ENCODE results near the gene ZC3H15.
A peak's percentile ranks its signal among the peaks of the same experiment; 100 is the strongest.
"Not testable (repeated sequence)": the region's sequence is repeated elsewhere in the genome, so short reads cannot be mapped to it uniquely, and the experiment has no call there.

The ZC3H15 gene

GRCh38 chr2:186485871-186486650, at the start of gene ZC3H15:
Gene ZC3H15, plus strand, starts transcription at chr2:186486260. Its CDS starts 123 bp downstream, at chr2:186486383.
- TF ChIP-seq CTCF (IDR thresholded peaks at IDR 0.05): no peak
- no peak for TF ChIP-seq ZFX (IDR thresholded peaks at IDR 0.05; ENCODE audit: borderline replicate concordance)
- peak within 1 kb of the TSS; percentile 86 for H3K27ac ChIP-seq

- no peak for TF ChIP-seq ZFX (IDR thresholded peaks at IDR 0.05; ENCODE audit: borderline replicate concordance)
- TF ChIP-seq CTCF (IDR thresholded peaks at IDR 0.05): no peak
- H3K27ac ChIP-seq: no peak overlapping the region
These were observed 48.3 kb upstream of the ZC3H15 start for GRCh38 chr2:186437719-186438118.

GRCh38 chr2:186439673-186440095, 46.4 kb upstream of the ZC3H15 start:
- not testable (repeated sequence) for H3K27ac ChIP-seq

- H3K27ac ChIP-seq: no peak overlapping the region
- TF ChIP-seq CTCF (IDR thresholded peaks at IDR 0.05): no peak
- no peak for TF ChIP-seq ZFX (IDR thresholded peaks at IDR 0.05; ENCODE audit: borderline replicate concordance)
These were observed 45.6 kb upstream of the ZC3H15 start for GRCh38 chr2:186440506-186440905.

GRCh38 chr2:186442885-186443284, 43.2 kb upstream of the ZC3H15 start:
- H3K27ac ChIP-seq: no peak overlapping the region
- TF ChIP-seq CTCF (IDR thresholded peaks at IDR 0.05) (no peak), ZFX (IDR thresholded peaks at IDR 0.05; ENCODE audit: borderline replicate concordance) (no peak)

- no peak overlapping the region for H3K27ac ChIP-seq
- TF ChIP-seq CTCF (IDR thresholded peaks at IDR 0.05): no peak
- no peak for TF ChIP-seq ZFX (IDR thresholded peaks at IDR 0.05; ENCODE audit: borderline replicate concordance)
These were observed 42.2 kb upstream of the ZC3H15 start for GRCh38 chr2:186443851-186444250.

- TF ChIP-seq ZFX (IDR thresholded peaks at IDR 0.05; ENCODE audit: borderline replicate concordance): no peak
- TF ChIP-seq CTCF (IDR thresholded peaks at IDR 0.05): no peak
- no peak overlapping the region for H3K27ac ChIP-seq
These were observed 40.6 kb upstream of the ZC3H15 start for GRCh38 chr2:186445506-186445905.

- no peak for TF ChIP-seq CTCF (IDR thresholded peaks at IDR 0.05)
- no peak for TF ChIP-seq ZFX (IDR thresholded peaks at IDR 0.05; ENCODE audit: borderline replicate concordance)
- H3K27ac ChIP-seq: no peak overlapping the region
These were observed 30.4 kb upstream of the ZC3H15 start for GRCh38 chr2:186455613-186456012.

Measured in 22Rv1 (cell line).